IMR-90 (cell line): ENCODE measurements around the gene EXOC6. TPM values are rescaled to one million over a fixed set of nuclear protein-coding genes. Genes with fewer than 3 reads are reported as not detected.
A peak's percentile ranks its signal among the peaks of the same experiment; 100 is the strongest.

Experiments used
- ATAC-seq: fragments of 200-7000 bp; cut with Tn5 transposase; 2 replicates; pipeline ENCODE4 v1.9.1; 2020; ENCODE audit warnings: low read depth, mild to moderate bottlenecking, moderate library complexity
- BruUV-seq: library from RNA; stranded (reverse); fragments of 400-500 nt; replicated peaks from 2 replicates; lab custom pipeline; 2021; lab: Mats Ljungman, UMichigan
- CTCF ChIA-PET: fragments of 300-600 bp; formaldehyde crosslinking; extraction: SDS; loops from one replicate; lab custom pipeline; 2021; ENCODE audit warnings: antibody characterized with exemption; lab: Yijun Ruan, JAX
- POLR2A ChIA-PET: fragments of 300-600 bp; sonication (Branson Sonifier 250); formaldehyde crosslinking; loops from one replicate; lab custom pipeline; 2022; ENCODE audit warnings: antibody characterized with exemption; ENCODE audit not compliant: unreplicated experiment; lab: Charles Lee
- DNase-seq: peaks from one replicate; pipeline ENCODE4 v3.0.0; 2013
- H2AFZ ChIP-seq: replicated peaks from 2 replicates; pipeline ENCODE3; 2013; ENCODE audit warnings: low read length, mild to moderate bottlenecking; ENCODE audit not compliant: poor library complexity
- H2AK5ac ChIP-seq: 2 replicates; pipeline ENCODE4 v1.6.1; 2013; ENCODE audit warnings: low read depth, low read length, inconsistent platforms
- H2AK9ac ChIP-seq: replicated peaks from 2 replicates; pipeline ENCODE3; 2013; ENCODE audit warnings: mild to moderate bottlenecking, low read depth, low read length, moderate library complexity; ENCODE audit not compliant: poor library complexity
- H2BK120ac ChIP-seq: 2 replicates; pipeline ENCODE4 v1.6.1; 2013; ENCODE audit warnings: low read depth, low read length, inconsistent platforms
- H2BK15ac ChIP-seq: 3 replicates; pipeline ENCODE4 v1.6.1; 2013; ENCODE audit warnings: low read depth, low read length, inconsistent platforms
- H2BK20ac ChIP-seq: 2 replicates; pipeline ENCODE4 v1.6.1; 2013; ENCODE audit warnings: low read depth, mild to moderate bottlenecking, inconsistent platforms, low read length, moderate library complexity
- H2BK5ac ChIP-seq: 2 replicates; pipeline ENCODE4 v1.6.1; 2013; ENCODE audit warnings: mild to moderate bottlenecking, low read depth, low read length, inconsistent platforms; ENCODE audit not compliant: poor library complexity, severe bottlenecking
- H3K14ac ChIP-seq: replicated peaks from 2 replicates; pipeline ENCODE4 v1.6.1; 2013; ENCODE audit warnings: low read depth, low read length, inconsistent platforms
- H3K18ac ChIP-seq: 2 replicates; pipeline ENCODE4 v1.6.1; 2013; ENCODE audit warnings: low read depth, low read length, control low read depth
- H3K23ac ChIP-seq: 2 replicates; pipeline ENCODE4 v1.6.1; 2013; ENCODE audit warnings: low read depth, low read length, inconsistent platforms
- H3K27ac ChIP-seq: 2 replicates; pipeline ENCODE4 v1.5.1; 2013; ENCODE audit warnings: mild to moderate bottlenecking, control low read depth, low read length; ENCODE audit not compliant: insufficient read depth
- H3K27me3 ChIP-seq: 2 replicates; pipeline ENCODE4 v1.6.1; 2013; ENCODE audit warnings: low read length; ENCODE audit not compliant: control insufficient read depth, insufficient read depth
- H3K36me3 ChIP-seq: 2 replicates; pipeline ENCODE4 v1.6.1; 2013; ENCODE audit warnings: low read length, mixed read lengths; ENCODE audit not compliant: control insufficient read depth, insufficient read depth
- H3K4ac ChIP-seq: 2 replicates; pipeline ENCODE4 v1.6.1; 2013; ENCODE audit warnings: low read depth, low read length, inconsistent platforms
- H3K4me1 ChIP-seq: 2 replicates; pipeline ENCODE4 v1.6.1; 2013; ENCODE audit warnings: low read length, mixed read lengths; ENCODE audit not compliant: control insufficient read depth, insufficient read depth
- H3K4me2 ChIP-seq: 2 replicates; pipeline ENCODE4 v1.6.1; 2013; ENCODE audit warnings: low read depth, mild to moderate bottlenecking, control low read depth, low read length, moderate library complexity
- H3K4me3 ChIP-seq: 2 replicates; pipeline ENCODE4 v1.5.1; 2013; ENCODE audit warnings: low read depth, mild to moderate bottlenecking, control low read depth, low read length, moderate library complexity; ENCODE audit not compliant: insufficient read depth
- H3K56ac ChIP-seq: 2 replicates; pipeline ENCODE4 v1.6.1; 2013; ENCODE audit warnings: low read length, inconsistent platforms; ENCODE audit not compliant: insufficient read depth; ENCODE audit errors: extremely low read depth
- H3K79me1 ChIP-seq, 2 experiments: 2 replicates each; pipeline ENCODE4 v1.6.1; 2013; ENCODE audit warnings: low read length in 2 of 2, inconsistent platforms in 1 of 2, low read depth in 1 of 2
- H3K9ac ChIP-seq: 2 replicates; pipeline ENCODE4 v1.6.1; 2013; ENCODE audit warnings: low read depth, low read length, control low read depth
- H3K9me1 ChIP-seq: 2 replicates; pipeline ENCODE4 v1.6.1; 2013; ENCODE audit warnings: low read length, inconsistent platforms; ENCODE audit not compliant: insufficient read depth
- H3K9me3 ChIP-seq: 2 replicates; pipeline ENCODE4 v1.6.1; 2013; ENCODE audit warnings: low read length; ENCODE audit not compliant: control insufficient read depth, insufficient read depth
- H4K20me1 ChIP-seq: 2 replicates; pipeline ENCODE4 v1.6.1; 2013; ENCODE audit warnings: low read length, inconsistent platforms; ENCODE audit not compliant: insufficient read depth
- H4K5ac ChIP-seq: 2 replicates; pipeline ENCODE4 v1.6.1; 2013; ENCODE audit warnings: mild to moderate bottlenecking, low read depth, low read length, control low read depth
- H4K8ac ChIP-seq, 2 experiments: 2 replicates each; pipeline ENCODE4 v1.6.1; 2013; ENCODE audit warnings: low read depth in 2 of 2, low read length in 2 of 2, control low read depth in 1 of 2, inconsistent platforms in 1 of 2
- H4K91ac ChIP-seq: 2 replicates; pipeline ENCODE4 v1.6.1; 2013; ENCODE audit warnings: low read depth, low read length, inconsistent platforms; ENCODE audit not compliant: insufficient read depth
- NFE2L2 ChIP-seq: fragments of 150-350 bp; IDR thresholded peaks from 2 replicates; pipeline ENCODE4 v1.6.1; 2016; ENCODE audit warnings: low read depth, mild to moderate bottlenecking, low read length
- POLR2A ChIP-seq: IDR thresholded peaks from 2 replicates; pipeline ENCODE4 v1.6.1; 2012; ENCODE audit warnings: mild to moderate bottlenecking, low read depth, low read length
- SMC3 ChIP-seq: fragments of 150-350 bp; IDR thresholded peaks from 2 replicates; pipeline ENCODE4 v1.6.1; 2016; ENCODE audit warnings: low read depth, mild to moderate bottlenecking, antibody characterized with exemption, low read length, moderate library complexity
- WGBS, 2 experiments: methylation state at CpG; one replicate each; pipeline versions ENCODE4 v1.1.5 to v1.1.7; 2013; ENCODE audit warnings: missing lambda C conversion rate in 2 of 2; ENCODE audit not compliant: insufficient read length in 1 of 2; ENCODE audit errors: extremely low coverage in 2 of 2; 5-methylcytosine and 5-hydroxymethylcytosine counted together
- dilution Hi-C: fragments of 300-500 bp; cut with HindIII; formaldehyde crosslinking; loops from one replicate; pipeline ENCODE4 v1.14.3; 2018; ENCODE audit warnings: low sequenced_read_pairs; ENCODE audit not compliant: unreplicated experiment
- in situ Hi-C: fragments of 300-500 bp; cut with MboI; formaldehyde crosslinking; loops from 3 replicates; pipeline ENCODE4 v1.14.3; 2019; ENCODE audit warnings: low sequenced_read_pairs, inconsistent platforms, mixed read lengths
- intact Hi-C: fragments of 100-400 bp; cut with micrococcal nuclease; formaldehyde crosslinking; loops from 2 replicates; pipeline ENCODE4 v1.10.0; 2022
- polyA plus RNA-seq, 3 experiments: library from polyadenylated mRNA; depleted of rRNA; stranded (reverse); fragments of >200 nt; gene quantifications; 2 replicates each; pipeline ENCODE4 v1.2.3, GENCODE V29; 2012; ENCODE audit warnings: low replicate concordance in 1 of 3
- total RNA-seq: library from RNA; depleted of rRNA; stranded (reverse); fragments of >200 nt; gene quantifications from 2 replicates; pipeline ENCODE4 v1.2.3, GENCODE V29; 2012
- TF ChIP-seq, protein P1 (sequence below): fragments of 150-350 bp; IDR thresholded peaks from 2 replicates; pipeline ENCODE4 v1.6.1; 2017; ENCODE audit warnings: mild to moderate bottlenecking, antibody characterized with exemption, low read length, low read depth
- TF ChIP-seq, protein P2 (sequence below): fragments of 150-350 bp; IDR thresholded peaks from 2 replicates; pipeline ENCODE4 v1.6.1; 2016; ENCODE audit warnings: low read depth, mild to moderate bottlenecking, low read length, moderate library complexity, borderline replicate concordance
- TF ChIP-seq, protein P3 (sequence below): conservative IDR thresholded peaks from 2 replicates; pipeline ENCODE4 v1.5.1; 2012; ENCODE audit warnings: mild to moderate bottlenecking, low read depth, low read length, improper control_type of control experiment

The EXOC6 gene
- total and polyA plus RNA-seq, 2 of the 4 experiments (the other 2 are of a cell fraction) = 4.5 to 11.5 TPM

DNA sequence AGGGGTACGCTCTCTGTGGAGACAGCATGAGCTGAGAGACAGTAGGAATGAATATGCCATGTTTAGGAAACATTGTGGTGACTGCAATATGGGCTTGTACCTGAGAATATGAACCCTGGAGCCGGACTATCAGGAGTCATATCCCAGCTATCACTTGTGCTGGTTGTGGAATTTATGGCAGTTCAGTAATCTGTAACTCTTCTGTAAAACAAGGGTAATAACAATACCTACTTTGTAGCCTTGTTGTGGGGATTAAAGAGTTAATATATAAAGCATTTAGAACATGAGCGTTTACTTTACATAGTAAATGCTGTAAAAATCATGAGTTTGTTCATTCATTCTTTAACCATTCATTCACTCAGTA, 44.4 kb downstream of the EXOC6 start:
- no peak overlapping the region for H3K14ac ChIP-seq
- in situ Hi-C loops (loop anchor here (25.0 kb wide), 2 partner anchors 420 to 620 kb away; no protein-coding TSS in a partner anchor), dilution Hi-C loops (no loop called here), intact Hi-C loops (loop anchor here (5.0 kb wide), 1 partner anchor 45 kb away; no protein-coding TSS in a partner anchor)
- H3K18ac ChIP-seq = no peak overlapping the region
- H3K36me3 ChIP-seq = no peaks in the 10 kb centered on the region; the same call in 1 of the 2 replicates
- no peak overlapping the region for H3K9ac ChIP-seq
- no peak overlapping the region for H2BK20ac ChIP-seq
- no peak overlapping the region for H3K27ac ChIP-seq
- DNase-seq (no peak), ATAC-seq (0 out of 2 replicates have a peak, but pooled peaks have one; percentile 27)
- CTCF ChIA-PET = no interaction called here
- 100% methylated on average over 1 of the region's 3 CpGs; no CpG with 5 or more reads in 1 of the 2 experiments for WGBS, 2 experiments
- H2AK9ac ChIP-seq = no peak overlapping the region
- POLR2A ChIA-PET = interaction anchor here (1.0 kb wide), 1 partner anchor 9 kb away, joined by 3 read pairs; no protein-coding TSS in a partner anchor
- H2BK120ac ChIP-seq = no peak overlapping the region
- H3K4ac ChIP-seq = no peak overlapping the region
- H4K8ac ChIP-seq = no peak overlapping the region
- peaks cover 8 to 20% of the 10 kb centered on the region in 2 experiments for H3K79me1 ChIP-seq
- H2BK5ac ChIP-seq = peak overlapping the region; percentile 0
- H4K20me1 ChIP-seq = peaks cover 12% of the 10 kb centered on the region
- no peak overlapping the region for H2BK15ac ChIP-seq
- TF ChIP-seq NFE2L2 = no peak
- TF ChIP-seq, protein P1, sequence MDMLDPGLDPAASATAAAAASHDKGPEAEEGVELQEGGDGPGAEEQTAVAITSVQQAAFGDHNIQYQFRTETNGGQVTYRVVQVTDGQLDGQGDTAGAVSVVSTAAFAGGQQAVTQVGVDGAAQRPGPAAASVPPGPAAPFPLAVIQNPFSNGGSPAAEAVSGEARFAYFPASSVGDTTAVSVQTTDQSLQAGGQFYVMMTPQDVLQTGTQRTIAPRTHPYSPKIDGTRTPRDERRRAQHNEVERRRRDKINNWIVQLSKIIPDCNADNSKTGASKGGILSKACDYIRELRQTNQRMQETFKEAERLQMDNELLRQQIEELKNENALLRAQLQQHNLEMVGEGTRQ = no peak
- no peak for TF ChIP-seq POLR2A
- TF ChIP-seq, protein P2, sequence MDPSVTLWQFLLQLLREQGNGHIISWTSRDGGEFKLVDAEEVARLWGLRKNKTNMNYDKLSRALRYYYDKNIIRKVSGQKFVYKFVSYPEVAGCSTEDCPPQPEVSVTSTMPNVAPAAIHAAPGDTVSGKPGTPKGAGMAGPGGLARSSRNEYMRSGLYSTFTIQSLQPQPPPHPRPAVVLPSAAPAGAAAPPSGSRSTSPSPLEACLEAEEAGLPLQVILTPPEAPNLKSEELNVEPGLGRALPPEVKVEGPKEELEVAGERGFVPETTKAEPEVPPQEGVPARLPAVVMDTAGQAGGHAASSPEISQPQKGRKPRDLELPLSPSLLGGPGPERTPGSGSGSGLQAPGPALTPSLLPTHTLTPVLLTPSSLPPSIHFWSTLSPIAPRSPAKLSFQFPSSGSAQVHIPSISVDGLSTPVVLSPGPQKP = no peak
- no peak for TF ChIP-seq SMC3
- TF ChIP-seq, protein P3, sequence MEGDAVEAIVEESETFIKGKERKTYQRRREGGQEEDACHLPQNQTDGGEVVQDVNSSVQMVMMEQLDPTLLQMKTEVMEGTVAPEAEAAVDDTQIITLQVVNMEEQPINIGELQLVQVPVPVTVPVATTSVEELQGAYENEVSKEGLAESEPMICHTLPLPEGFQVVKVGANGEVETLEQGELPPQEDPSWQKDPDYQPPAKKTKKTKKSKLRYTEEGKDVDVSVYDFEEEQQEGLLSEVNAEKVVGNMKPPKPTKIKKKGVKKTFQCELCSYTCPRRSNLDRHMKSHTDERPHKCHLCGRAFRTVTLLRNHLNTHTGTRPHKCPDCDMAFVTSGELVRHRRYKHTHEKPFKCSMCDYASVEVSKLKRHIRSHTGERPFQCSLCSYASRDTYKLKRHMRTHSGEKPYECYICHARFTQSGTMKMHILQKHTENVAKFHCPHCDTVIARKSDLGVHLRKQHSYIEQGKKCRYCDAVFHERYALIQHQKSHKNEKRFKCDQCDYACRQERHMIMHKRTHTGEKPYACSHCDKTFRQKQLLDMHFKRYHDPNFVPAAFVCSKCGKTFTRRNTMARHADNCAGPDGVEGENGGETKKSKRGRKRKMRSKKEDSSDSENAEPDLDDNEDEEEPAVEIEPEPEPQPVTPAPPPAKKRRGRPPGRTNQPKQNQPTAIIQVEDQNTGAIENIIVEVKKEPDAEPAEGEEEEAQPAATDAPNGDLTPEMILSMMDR = no peak
- no peaks in the 10 kb centered on the region for H3K9me3 ChIP-seq
- no peak overlapping the region for H3K23ac ChIP-seq
- BruUV-seq = no TSS peak
- H2AFZ ChIP-seq = no peak overlapping the region
- no peak overlapping the region for H2AK5ac ChIP-seq
- no peak overlapping the region for H4K91ac ChIP-seq
- peak overlapping the region; percentile 13; the same call in 1 of the 2 replicates for H3K4me2 ChIP-seq
- peaks cover 9% of the 10 kb centered on the region for H3K9me1 ChIP-seq
- no peak overlapping the region for H4K5ac ChIP-seq
- no peak overlapping the region for H3K4me3 ChIP-seq
- H3K4me1 ChIP-seq = peaks cover 8% of the 10 kb centered on the region
- H3K27me3 ChIP-seq = no peaks in the 10 kb centered on the region
- H3K56ac ChIP-seq = no peak overlapping the region
